Right lobe of liver (tissue), 6 donors: ENCODE measurements around the gene GORASP2. TPM values are rescaled to one million over a fixed set of nuclear protein-coding genes. Genes with fewer than 3 reads are reported as not detected.

Experiments
- ATAC-seq, 4 donors: fragments of 200-7000 bp; cut with Tn5 transposase; one replicate each; pipeline ENCODE4 v1.9.1; 2020; ENCODE audit warnings: mild to moderate bottlenecking in 4 of 4, moderate library complexity in 4 of 4
- DNase-seq, 3 donors: peaks; one replicate each; pipeline ENCODE4 v3.0.0-alpha.2; 2020
- H3K27ac ChIP-seq, 3 donors: fragments of 200-600 bp; one replicate each; pipeline ENCODE4 v1.8.0; 2022
- H3K27me3 ChIP-seq, 2 donors: fragments of 200-600 bp; one replicate each; pipeline ENCODE4 v1.8.0; 2022
- H3K36me3 ChIP-seq, 4 donors: fragments of 200-600 bp; sonication (generic) in 1 of 4; one replicate each; pipeline versions ENCODE4 v1.5.1 to v1.8.0; 2017 to 2022; ENCODE audit warnings: control low read depth in 1 of 4
- H3K4me1 ChIP-seq, 4 donors: fragments of 200-600 bp; sonication (generic) in 1 of 4; one replicate each; pipeline versions ENCODE4 v1.5.1 to v1.8.0; 2017 to 2022; ENCODE audit warnings: control low read depth in 1 of 4
- H3K4me3 ChIP-seq, 3 donors: fragments of 200-600 bp; one replicate each; pipeline ENCODE4 v1.8.0; 2022
- H3K9me3 ChIP-seq, 4 donors: fragments of 200-600 bp; sonication (generic) in 1 of 4; one replicate each; pipeline versions ENCODE4 v1.5.1 to v1.8.0; 2017 to 2022; ENCODE audit warnings: control low read depth in 1 of 4
- POLR2A ChIP-seq: fragments of 450-650 bp; IDR thresholded peaks from one replicate; pipeline ENCODE4 v1.6.1; 2017; ENCODE audit warnings: antibody characterized with exemption, mild to moderate bottlenecking
- WGBS: methylation state at CpG from one replicate; pipeline ENCODE4 v1.1.6; 2018; ENCODE audit warnings: low coverage, low lambda C conversion rate; ENCODE audit not compliant: insufficient coverage; ENCODE audit errors: missing lambda C conversion rate; 5-methylcytosine and 5-hydroxymethylcytosine counted together
- intact Hi-C, 2 donors: fragments of 100-400 bp; cut with DNase I; formaldehyde crosslinking; loops; one replicate each; pipeline versions ENCODE4 v1.11.2 to v1.14.1; 2022
- total RNA-seq, 6 experiments: library from RNA; depleted of rRNA in 2 of 6; stranded (reverse); fragments of >200 nt in 2 of 6; fragmentation: NEBNext Ultra II Directional in 3 of 6; extraction: Animal tissue kit (Norgen Biotek cat#: 25700) in 3 of 6; gene quantifications; one replicate each; pipeline versions ENCODE4 v1.1.0 to v1.2.4, GENCODE V29; 2016 to 2023
- TF ChIP-seq, protein P1 (sequence below), 4 donors: fragments of 200-600 bp in 3 of 4; fragments of 450-650 bp in 1 of 4; IDR thresholded peaks; one replicate each; pipeline versions ENCODE4 v1.5.1 to v1.8.0; 2016 to 2022; ENCODE audit warnings: antibody characterized with exemption in 4 of 4, mild to moderate bottlenecking in 2 of 4
- donor health status: DM: no; HTN: yes; CAD: no.
- donor health status: DM: no; HTN: no; CAD: no.
- donor health status: DM: no; HTN: no; CAD: no.
- donor health status: DM: no; HTN: yes; CAD: no.
- donor health status: DM: no; HTN: yes; CAD: no.

Gene GORASP2
- total RNA-seq, 6 experiments from 2014 or later = 32.8 to 47.6 (median 37.6) TPM

DNA sequence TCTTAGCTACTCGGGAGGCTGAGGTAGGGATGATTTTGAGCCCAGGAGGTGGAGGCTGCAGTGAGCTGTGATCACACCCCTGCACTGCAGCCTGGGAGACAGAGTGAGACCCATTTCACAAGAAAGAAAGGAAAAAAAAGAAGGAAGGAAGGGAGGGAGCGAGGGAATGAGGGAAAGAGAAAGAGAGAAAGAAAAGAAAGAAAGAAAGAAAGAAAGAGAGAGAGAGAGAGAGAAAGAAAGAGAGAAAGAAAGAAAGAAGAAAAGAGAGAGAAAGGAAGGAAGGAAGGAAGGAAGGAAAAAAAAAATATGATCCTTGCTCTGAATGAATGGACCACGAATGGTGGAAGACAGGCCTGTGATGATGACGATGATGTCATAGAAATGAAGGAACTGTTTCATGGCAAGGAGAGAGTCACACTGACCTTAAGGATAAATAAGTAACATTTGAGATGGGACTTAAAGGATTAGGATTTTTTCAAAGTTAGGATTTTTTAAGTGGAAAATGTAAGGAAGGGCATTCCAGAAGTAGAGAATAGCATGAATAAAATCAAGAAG is 2.2 kb upstream of the GORASP2 start:
- TF ChIP-seq POLR2A = no peak
- TF ChIP-seq, protein P1, sequence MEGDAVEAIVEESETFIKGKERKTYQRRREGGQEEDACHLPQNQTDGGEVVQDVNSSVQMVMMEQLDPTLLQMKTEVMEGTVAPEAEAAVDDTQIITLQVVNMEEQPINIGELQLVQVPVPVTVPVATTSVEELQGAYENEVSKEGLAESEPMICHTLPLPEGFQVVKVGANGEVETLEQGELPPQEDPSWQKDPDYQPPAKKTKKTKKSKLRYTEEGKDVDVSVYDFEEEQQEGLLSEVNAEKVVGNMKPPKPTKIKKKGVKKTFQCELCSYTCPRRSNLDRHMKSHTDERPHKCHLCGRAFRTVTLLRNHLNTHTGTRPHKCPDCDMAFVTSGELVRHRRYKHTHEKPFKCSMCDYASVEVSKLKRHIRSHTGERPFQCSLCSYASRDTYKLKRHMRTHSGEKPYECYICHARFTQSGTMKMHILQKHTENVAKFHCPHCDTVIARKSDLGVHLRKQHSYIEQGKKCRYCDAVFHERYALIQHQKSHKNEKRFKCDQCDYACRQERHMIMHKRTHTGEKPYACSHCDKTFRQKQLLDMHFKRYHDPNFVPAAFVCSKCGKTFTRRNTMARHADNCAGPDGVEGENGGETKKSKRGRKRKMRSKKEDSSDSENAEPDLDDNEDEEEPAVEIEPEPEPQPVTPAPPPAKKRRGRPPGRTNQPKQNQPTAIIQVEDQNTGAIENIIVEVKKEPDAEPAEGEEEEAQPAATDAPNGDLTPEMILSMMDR (IDR thresholded peaks at IDR 0.05) = no peak
- no peaks in the 10 kb centered on the region for H3K36me3 ChIP-seq
- WGBS = 96% methylated on average over 4 of the region's 4 CpGs
- peaks cover 0 to 12% (median 5%) of the 10 kb centered on the region in 4 donors for H3K4me1 ChIP-seq
- DNase-seq = no peak
- no peak for ATAC-seq
- no peak overlapping the region for H3K4me3 ChIP-seq
- intact Hi-C loops = no loop called here
- H3K27me3 ChIP-seq = no peaks in the 10 kb centered on the region
- H3K27ac ChIP-seq = no peak overlapping the region
- peaks cover 0 to 2% (median 0%) of the 10 kb centered on the region in 4 donors for H3K9me3 ChIP-seq

DNA sequence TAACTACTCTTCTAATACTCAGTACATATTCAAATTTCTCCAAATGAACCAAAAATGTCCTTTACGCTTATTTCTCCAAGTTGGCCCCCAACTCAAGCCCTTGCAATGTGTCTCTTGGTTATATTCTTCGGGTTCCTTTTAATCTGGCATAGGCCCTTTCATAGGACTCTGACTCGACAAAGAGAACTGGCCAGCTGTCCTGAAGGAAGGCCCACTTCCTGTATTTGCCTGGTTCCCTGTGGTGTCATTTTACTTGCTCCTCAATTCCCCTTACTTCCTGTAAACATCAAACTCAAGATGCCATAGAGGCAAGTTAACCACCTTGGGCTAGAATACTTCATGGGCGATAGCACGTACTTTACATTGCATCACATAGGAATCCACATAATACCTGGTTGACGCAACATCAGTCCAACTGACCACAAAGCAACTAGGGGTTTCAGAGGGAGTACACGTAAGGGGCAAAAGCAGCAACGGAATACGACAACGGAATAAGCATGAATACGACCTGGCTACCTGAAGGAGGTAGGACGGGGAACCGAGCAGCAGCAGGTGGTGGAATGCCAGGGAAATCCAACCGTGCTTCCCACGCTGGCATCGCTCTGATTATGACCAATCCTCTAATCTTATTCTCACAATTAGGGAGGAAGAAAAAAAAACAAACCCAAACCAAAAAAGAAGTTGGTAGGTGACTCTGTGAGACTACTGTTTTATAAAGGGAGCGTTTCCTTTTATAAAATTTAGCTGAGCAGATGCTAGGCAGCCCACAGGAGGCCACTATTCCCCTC is 823 bp upstream of the GORASP2 start:
- TF ChIP-seq POLR2A = no peak
- TF ChIP-seq, protein P1 (IDR thresholded peaks at IDR 0.05) = no peak
- peaks cover 0 to 12% (median 5%) of the 10 kb centered on the region in 4 donors for H3K4me1 ChIP-seq
- H3K4me3 ChIP-seq = peak overlapping the region; percentile 90 to 97 (median 93)
- H3K36me3 ChIP-seq = no peaks in the 10 kb centered on the region
- DNase-seq (no peak), ATAC-seq (no peak)
- intact Hi-C loops = no loop called here
- H3K27ac ChIP-seq = peak overlapping the region; percentile 20 to 30 (median 27)
- WGBS = 42% methylated on average over 17 of the region's 17 CpGs
- peaks cover 0 to 2% (median 0%) of the 10 kb centered on the region in 4 donors for H3K9me3 ChIP-seq
- no peaks in the 10 kb centered on the region for H3K27me3 ChIP-seq

DNA sequence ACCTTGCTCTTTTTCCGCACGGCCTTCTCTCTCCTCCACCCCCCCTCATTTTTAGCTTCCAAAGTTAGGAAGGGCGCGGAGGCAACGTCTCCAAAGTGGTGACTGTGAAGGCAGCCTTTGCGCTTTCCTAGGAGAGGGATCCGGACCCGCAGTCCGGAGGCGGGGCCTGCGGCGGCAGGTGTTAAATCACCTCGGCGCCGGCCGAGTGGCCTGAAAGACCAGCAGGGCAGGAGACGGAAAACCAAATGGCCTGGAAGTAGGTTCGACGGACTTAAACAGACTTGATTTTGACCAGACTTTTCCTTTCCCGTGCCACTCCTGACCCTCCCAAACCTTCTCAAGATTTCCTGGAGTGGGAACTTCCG is 615 bp downstream of the GORASP2 start:
- intact Hi-C loops = no loop called here
- TF ChIP-seq, protein P1 (IDR thresholded peaks at IDR 0.05) = no peak
- TF ChIP-seq POLR2A = no peak
- Histone ChIP-seq H3K4me3 (peak overlapping the region; percentile 90 to 97 (median 93)), H3K9me3 (no peaks in the 10 kb centered on the region), H3K27me3 (no peaks in the 10 kb centered on the region), H3K27ac (peak overlapping the region; percentile 81 to 93 (median 85)), H3K36me3 (no peaks in the 10 kb centered on the region), H3K4me1 (peaks cover 0 to 12% (median 5%) of the 10 kb centered on the region in 4 donors)
- 0% methylated on average over 7 of the region's 21 CpGs for WGBS
- ATAC-seq (peak; percentile 14 to 50 (median 35)), DNase-seq (peak; percentile 73 to 77 (median 73))

DNA sequence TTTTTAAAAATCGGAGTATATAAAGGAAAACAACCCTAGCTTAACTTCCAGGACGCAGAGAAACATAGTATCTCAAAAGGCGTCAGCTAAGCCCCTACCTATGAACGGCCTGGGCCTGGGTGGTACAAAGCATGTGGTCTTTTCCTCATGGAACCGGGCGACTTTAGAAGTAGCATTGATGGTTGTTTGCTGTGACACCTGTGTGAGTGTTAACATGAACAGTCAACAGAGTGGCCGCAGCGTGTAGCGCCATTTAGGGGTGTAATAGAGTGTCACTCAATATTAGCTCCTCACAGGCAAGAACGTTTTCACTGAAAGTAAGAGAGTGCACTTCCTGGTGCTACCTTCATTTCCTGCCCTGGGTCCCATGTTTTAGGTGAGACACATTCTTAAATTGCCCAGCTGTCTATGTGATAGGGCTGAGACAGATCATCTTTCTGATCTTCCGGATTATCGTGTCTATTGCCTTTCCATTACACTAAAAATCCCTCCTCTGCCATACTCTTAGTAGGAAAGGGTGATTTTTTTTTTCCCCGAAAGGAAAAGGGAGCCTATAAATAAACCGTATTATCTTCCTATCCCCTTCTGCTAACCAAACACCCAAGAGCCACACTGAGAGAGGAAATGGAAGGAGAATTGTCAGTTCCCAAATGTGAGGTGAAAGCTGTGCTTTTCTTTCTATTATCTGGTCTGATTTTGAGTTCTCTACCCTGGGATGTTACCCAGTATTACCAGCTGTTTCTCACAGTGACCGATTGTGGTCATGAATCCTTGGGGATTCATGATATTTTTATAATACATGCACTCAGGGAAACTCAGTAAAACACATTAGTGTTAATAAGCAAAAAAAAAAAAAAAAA is 1.3 kb downstream of the GORASP2 start:
- ATAC-seq (peak in 1 of 4 donors; percentile 10), DNase-seq (no peak)
- 3% methylated on average over 12 of the region's 15 CpGs for WGBS
- Histone ChIP-seq H3K36me3 (no peaks in the 10 kb centered on the region), H3K4me1 (peaks cover 0 to 12% (median 5%) of the 10 kb centered on the region in 4 donors), H3K27me3 (no peaks in the 10 kb centered on the region), H3K9me3 (no peaks in the 10 kb centered on the region), H3K4me3 (peak overlapping the region; percentile 90 to 97 (median 93)), H3K27ac (peak overlapping the region; percentile 81 to 93 (median 85))
- no peak for TF ChIP-seq POLR2A
- TF ChIP-seq, protein P1 (IDR thresholded peaks at IDR 0.05) = peak in 1 of 4 donors; percentile 2
- intact Hi-C loops = no loop called here
